Measurements from ENCODE around the gene MAP2K3.

DNA sequence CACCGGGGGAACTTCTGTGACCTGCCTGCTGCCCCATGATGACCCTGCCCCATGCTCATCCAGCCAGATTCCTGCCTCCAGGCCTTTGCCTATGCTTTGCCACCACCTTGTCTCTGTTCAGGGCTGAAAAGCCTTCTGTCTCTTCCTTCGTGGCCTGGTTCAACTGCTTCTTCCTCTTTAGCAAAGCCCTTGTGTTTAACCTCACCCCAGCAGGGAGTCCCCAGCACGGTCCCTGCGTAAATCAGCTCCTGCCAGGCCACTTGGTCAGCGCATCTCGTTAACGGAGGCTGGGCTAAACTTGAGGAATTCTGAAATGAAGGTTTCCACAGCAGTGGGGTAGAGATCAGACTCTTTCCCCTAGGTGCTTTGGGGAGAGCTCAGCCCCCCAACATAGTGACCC, 75.5 kb downstream of the MAP2K3 start:
- TF ChIP-seq CTCF (IDR thresholded peaks at IDR 0.05), result no peak
- no peak for TF ChIP-seq POLR2A (IDR thresholded peaks at IDR 0.05)

Data from right lobe of liver (tissue), 4 donors.